Measurements from ENCODE around the gene CTH.
"Not testable (repeated sequence)": the region's sequence is repeated elsewhere in the genome, so short reads cannot be mapped to it uniquely, and the experiment has no call there.

- not testable (repeated sequence) for TF ChIP-seq REST (IDR thresholded peaks at IDR 0.05; ENCODE audit: insufficient read depth in 1 of 2, low read depth in 2 of 2, low read length in 1 of 2); POLR2AphosphoS5 (IDR thresholded peaks at IDR 0.05; ENCODE audit: low read depth, low read length)
Measured at GRCh38 chr1:70373580-70373979, 37.5 kb upstream of the CTH start.

Data from Panc1 (cell line).